EL (cell line): ENCODE measurements around the gene TMEM235.

Experiments used
- DNase-seq: peaks from one replicate; pipeline ENCODE4 v3.0.0-alpha.2; 2016

TMEM235 gene

DNA sequence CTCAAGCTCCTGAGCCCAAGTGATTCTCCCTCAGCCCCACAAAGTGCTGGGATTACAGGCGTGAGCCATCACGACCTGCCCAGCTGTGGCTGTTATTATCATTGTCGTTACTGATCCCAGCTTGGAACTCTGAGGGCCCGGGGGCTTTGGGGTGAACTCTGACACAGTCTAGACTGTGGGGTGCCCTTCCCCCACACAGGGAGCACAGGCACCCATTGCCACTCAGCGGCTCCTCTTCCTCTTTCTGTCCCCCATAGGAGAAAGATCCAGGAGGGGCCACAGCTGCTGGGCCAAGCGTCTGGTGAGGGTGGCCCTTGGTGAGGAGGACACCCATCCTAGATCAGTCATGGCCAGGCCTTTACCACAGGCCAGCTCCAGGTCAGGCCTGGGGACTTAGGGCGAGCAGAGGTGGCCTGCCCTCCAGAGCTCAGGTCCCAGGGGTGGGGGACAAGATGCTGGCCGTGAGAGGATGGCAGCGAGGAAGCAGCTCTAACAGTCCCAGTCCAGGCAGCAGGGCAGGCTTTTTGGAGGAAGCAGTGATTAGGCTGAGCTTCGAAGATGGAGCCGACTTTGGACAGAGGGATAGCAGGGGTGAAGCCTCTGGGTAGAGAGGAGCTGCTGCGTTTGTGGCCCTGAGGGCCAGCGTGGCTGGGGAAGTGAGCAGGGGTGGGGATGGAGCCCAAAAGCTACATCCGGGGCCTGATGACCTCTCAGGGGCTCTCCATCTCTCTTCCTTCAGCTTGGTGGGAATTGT lies 24.7 kb downstream of the TMEM235 start:
- no peak for DNase-seq

- no peak for DNase-seq
Observed at GRCh38 chr17:78256707-78257591, 25.5 kb downstream of the TMEM235 start.

GRCh38 chr17:78257810-78258322 lies 26.4 kb downstream of the TMEM235 start:
- DNase-seq, result no peak

- DNase-seq, result no peak
Observed at GRCh38 chr17:78258323-78259191, 27.1 kb downstream of the TMEM235 start.

GRCh38 chr17:78259192-78259554 lies 27.7 kb downstream of the TMEM235 start:
- no peak for DNase-seq

- no peak for DNase-seq
Observed at GRCh38 chr17:78263063-78263735, 31.8 kb downstream of the TMEM235 start.

- no peak for DNase-seq
Observed at GRCh38 chr17:78263736-78264340, 32.4 kb downstream of the TMEM235 start.

DNA sequence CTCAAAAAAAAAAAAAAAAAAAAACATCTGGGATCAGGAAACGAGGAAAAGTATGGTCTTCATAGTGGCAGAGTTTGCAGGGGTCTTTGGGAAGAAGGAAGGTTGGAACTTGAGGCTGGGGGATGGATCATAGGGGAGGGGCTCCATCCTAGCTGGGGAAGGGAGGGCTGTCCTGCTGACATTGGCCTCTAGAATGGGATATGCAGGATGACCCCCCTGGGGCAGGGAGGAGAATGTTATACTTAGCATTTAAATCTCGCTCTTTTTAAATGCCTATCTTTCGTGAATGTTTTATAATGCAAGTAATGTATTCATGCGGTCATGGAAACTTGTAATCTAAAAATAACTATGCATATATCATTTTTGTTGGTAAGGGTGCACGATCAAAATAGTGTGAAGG lies 33.2 kb downstream of the TMEM235 start:
- no peak for DNase-seq

GRCh38 chr17:78265121-78265520 lies 33.7 kb downstream of the TMEM235 start:
- DNase-seq, result no peak

DNA sequence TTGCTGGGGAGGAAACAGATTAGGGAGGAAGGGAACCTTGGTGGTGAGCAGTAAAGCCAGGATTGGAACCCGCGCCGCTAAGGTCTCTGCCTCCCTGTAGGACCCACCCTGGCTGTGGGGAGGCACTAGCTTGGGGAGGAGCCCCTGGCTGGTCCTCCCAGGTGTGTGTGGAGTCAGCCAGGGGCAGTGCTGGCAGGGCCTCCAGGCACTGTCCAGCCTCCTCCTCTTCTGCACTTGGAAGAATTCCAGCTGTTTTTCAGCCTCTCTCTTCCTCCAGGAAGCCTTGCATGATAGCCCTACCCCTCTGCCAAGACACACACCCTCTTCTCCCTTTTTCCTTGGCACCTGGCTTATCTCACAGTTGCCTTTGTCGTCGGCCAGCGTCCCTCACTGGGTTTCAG lies 34.8 kb downstream of the TMEM235 start:
- no peak for DNase-seq

- DNase-seq, result no peak
Observed at GRCh38 chr17:78266771-78267170, 35.3 kb downstream of the TMEM235 start.

GRCh38 chr17:78267253-78268073 lies 36.0 kb downstream of the TMEM235 start:
- DNase-seq, result no peak

DNA sequence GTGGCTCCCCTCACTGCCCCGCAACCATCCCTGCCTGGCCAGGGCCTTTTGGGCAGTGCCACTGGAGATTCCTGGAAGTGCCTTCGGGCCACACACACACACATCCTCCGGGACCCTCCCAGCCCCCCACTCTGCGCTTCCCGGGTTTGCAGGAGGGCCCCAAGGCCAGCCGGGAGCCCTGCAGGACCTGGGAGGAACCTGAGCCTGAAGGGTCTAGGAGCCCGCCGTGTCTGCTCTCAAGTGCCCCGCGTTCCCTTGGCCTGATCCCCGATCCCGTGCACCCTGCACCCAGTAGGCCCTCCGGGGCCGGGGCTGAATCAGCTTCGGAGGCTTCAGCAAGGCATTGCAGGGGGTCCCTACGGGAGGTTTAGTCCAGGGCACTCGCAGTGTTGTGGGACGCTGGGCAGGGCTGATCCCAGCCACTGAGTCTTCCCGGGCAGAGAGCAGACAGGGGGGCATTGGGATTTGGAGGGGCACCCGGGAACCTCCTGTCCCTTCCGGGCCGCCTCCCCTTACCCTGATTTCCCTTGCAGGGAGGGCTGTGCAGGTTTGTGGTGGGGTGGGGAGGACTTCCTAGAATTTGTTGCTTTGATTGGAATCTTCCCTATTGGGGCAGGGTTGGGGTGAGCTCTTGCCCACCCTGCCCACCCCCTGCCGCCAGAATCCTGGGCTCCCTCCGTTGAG lies 36.9 kb downstream of the TMEM235 start:
- DNase-seq, result no peak

- DNase-seq, result no peak
Observed at GRCh38 chr17:78268951-78269905, 37.8 kb downstream of the TMEM235 start.

DNA sequence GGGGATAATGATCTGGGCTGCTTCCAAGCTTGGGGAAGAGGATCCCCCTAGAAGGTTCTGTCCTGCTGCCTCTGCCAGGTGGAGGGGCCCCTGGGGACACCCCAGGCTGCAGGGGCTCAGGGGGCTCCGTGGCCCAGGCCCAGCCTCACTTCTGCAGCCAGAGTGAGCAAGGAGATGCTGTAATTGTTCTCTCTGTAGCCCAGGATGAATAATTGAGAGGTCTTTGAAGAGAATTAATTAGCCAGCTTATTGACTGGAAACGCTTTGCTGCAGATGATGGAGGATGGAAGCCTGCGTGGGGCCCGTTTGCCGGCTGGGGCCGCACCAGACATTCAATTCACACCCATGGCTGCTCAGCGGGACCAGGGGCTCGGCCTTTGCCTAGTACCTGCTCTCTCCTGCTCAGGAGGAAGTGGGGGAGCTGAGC lies 38.5 kb downstream of the TMEM235 start:
- DNase-seq, result no peak

DNA sequence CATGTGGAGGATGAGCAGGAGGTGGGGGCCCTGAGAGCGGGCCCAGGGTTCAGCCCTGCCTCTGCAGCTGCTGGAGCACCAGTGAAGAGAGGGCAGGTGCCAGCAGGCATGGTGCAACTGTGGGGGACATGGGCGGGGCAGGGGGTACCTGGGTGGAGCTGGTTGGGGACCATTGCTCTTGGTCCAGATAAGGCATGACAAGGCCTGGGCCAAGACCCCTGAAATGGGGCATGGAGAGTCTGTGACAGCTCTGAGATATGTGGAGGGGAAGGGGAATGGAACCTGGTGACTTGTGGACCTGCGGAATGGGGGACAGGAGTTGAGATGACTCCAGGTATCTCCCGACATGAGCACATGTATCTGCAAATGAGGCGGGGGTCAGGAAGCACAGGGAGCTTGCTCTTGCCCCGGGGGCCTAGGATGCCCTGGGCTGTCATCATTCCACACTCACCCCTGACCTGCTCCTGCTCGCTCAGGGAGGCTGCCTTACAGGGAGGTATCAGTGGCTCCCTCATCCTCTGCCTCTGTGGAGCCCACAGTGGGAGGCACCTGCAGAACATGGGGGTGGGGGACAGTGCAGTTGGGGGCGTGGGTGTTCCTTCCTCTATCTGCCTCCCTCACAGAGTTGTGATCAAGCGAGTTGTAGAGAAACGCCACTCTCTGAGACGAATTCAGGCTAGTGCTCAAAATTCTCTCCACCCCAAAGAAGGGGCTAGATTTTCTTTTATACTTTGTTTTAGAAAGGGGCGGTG lies 40.2 kb downstream of the TMEM235 start:
- no peak for DNase-seq

GRCh38 chr17:78272181-78272913 lies 40.9 kb downstream of the TMEM235 start:
- DNase-seq, result no peak

- no peak for DNase-seq
Observed at GRCh38 chr17:78272914-78273258, 41.5 kb downstream of the TMEM235 start.
